Putamen (tissue), 1 donor: ENCODE measurements around the gene WFDC8.
"Not testable (repeated sequence)": the region's sequence is repeated elsewhere in the genome, so short reads cannot be mapped to it uniquely, and the experiment has no call there.

Experiments
- DNase-seq: peaks from one replicate; pipeline ENCODE4 v3.0.0-alpha.2; 2016; ENCODE audit warnings: low spot score

WFDC8 gene

GRCh38 chr20:45579184-45579583 lies at the start of gene WFDC8:
Gene WFDC8 (minus strand): TSS chr20:45579284. CDS start chr20:45579247, 37 bp downstream.
- no peak for DNase-seq

- DNase-seq = no peak
Observed at GRCh38 chr20:45626540-45626939, 47.5 kb upstream of the WFDC8 start.

DNA sequence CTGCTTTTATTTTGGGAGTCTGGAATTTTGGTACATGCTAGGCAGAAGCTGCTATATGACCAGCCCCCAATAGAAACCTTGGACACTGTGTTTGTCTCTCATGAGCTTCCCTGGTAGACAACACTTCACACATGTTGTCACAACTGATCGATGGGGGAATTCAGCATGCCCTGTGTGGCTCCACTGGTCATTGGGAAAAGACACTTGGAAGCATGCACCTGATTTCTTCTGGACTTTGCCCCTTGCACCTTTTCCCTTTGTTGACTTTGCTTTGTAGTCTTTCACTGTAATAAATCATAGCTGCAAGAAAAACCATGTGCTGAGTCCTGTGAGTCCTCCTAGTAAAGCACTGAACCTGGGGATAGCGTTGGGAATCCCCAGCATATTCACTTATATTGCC lies 42.5 kb upstream of the WFDC8 start:
- DNase-seq = no peak

- DNase-seq = no peak
Observed at GRCh38 chr20:45617591-45617990, 38.5 kb upstream of the WFDC8 start.

- DNase-seq = no peak
Observed at GRCh38 chr20:45612314-45612713, 33.2 kb upstream of the WFDC8 start.

DNA sequence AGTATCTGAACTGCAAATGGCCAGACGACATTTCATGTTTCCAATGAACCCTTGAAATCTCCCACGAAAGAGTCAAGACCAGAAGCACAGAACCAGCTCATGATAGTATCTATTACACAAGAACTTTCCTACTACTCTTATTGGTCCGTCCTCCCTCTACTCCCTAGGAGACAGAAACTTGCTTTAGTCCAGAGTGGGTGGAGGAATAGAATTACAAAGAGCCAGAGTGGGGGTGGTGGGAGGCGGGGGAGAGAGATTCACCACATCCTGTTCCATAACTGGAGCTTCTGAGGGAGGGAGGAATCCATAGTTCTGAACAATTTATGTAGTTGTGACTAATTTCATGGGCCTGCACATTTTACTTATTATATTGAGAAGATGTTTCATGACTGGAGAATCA lies 32.0 kb upstream of the WFDC8 start:
- no peak for DNase-seq

DNA sequence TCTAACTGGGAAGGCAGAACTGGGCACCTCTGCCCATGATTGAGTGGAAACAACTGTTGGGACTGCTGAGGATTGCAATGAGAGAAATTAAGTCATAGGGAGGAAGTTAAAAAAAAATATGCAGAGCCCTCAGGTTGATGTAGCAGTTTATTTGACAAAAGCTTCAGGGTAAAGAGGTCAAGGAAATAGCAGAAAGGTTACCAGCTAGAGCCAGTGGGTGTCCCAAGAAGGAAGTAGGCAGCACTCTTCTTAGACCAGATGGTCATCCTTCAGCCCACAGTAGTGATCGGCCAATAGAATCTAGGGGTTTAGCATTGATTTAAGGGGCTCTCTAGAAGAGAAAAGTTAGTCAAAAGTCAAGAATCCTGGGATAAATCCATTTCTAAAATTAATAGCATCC lies 28.7 kb upstream of the WFDC8 start:
- DNase-seq = no peak

GRCh38 chr20:45595235-45595634 lies 16.2 kb upstream of the WFDC8 start:
- no peak for DNase-seq

DNA sequence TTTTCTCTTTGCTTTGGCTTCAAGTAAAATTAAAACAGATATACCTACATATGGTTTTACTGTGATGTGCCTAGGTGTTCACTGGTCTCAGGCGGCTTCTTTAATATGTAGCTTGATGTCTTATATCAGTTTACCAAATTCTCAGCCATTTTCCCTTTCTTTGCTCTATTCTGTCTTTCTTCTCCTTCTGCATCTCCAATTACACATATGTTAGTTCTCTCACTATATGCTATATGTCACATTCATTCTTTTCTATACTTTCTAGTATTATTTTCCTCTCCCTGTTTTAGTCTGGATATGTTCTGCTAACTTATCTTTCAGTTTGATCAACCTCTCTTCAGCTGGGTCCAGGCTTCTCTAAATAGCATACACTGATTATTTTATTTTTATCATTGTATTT lies 14.4 kb upstream of the WFDC8 start:
- DNase-seq = no peak

GRCh38 chr20:45592574-45593189 lies 13.6 kb upstream of the WFDC8 start:
- peak; percentile 0 for DNase-seq

DNA sequence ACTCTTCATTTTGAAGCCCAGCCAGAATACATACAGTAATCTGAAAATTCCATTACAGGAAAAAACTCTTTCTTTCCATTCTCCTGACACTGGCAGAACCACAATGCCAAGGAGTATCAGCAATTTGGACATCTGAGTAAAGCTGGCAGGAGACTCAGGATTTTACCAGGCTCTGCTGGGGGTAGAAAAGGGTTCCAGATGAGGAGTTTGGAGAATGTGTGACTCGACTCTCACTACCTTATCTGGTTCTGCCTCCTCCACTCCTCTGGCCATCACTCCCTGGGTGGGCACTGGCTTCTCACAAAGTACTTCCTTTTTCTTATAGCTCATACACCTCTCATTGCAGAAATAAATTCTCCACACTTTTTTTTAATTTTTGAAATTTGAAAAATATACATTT lies 10.6 kb upstream of the WFDC8 start:
- DNase-seq = no peak

DNA sequence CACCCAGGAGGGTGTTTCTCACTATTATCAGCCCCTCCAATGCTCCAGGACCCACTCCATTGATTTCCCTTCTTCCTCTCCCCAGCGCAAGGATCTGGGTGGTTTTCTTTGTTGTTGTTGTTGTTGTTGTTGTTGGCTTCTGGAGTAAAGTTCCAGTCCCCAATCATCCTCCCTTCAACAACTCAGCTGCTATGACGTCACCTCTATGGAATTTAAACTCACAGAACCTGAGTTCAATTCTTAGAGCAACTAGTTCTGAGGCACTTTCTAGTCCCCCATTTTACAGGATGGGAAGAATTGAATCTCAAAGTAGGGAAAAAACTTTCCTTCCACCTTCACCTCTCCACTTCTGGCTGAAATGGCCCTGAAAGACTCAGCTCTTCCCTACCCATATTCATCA lies 9.7 kb upstream of the WFDC8 start:
- no peak for DNase-seq

- DNase-seq = not testable (repeated sequence)
Observed at GRCh38 chr20:45585986-45586385, 6.9 kb upstream of the WFDC8 start.

- DNase-seq = not testable (repeated sequence)
Observed at GRCh38 chr20:45584294-45584693, 5.2 kb upstream of the WFDC8 start.

- DNase-seq = no peak
Observed at GRCh38 chr20:45583502-45583901, 4.4 kb upstream of the WFDC8 start.

GRCh38 chr20:45581702-45582101 lies 2.6 kb upstream of the WFDC8 start:
- DNase-seq = no peak

DNA sequence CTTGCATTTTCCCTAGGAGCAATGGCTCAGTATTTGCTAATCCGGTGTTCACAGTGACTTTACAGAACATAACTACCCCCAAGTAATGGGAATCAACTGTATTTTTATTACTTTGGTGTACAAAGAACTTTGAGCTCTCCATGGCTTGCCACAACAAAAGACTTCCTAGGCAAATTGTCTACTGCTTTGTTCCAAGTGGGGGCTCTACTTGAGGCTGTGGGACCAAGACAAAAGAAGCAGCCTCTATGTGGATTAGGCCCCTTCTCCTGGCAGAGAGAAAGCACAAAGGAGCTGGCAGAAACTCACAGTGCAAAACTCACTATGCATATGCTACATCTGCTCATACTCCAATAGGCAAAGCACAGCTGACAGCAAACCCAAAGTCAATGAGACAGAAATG lies 853 bp downstream of the WFDC8 start:
- no peak for DNase-seq

DNA sequence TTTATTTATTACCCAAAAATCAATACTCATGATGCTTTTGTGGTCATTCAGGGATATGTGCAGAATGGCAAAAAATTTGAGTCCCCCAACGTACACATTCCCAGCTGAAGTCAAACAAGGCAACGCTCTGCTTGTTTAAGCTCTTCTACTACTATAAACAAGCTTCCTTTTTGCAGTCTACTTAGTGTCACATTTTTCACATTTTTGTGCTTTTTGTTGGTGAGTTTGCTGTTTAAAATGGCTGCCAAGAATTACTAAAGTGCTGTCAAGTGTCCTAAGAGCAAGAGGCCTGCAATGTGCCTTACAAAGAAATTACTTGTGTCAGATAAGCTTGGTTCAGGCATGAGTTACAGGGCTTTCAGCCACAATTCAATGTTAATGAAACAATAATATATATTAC lies 2.1 kb downstream of the WFDC8 start:
- no peak for DNase-seq

DNA sequence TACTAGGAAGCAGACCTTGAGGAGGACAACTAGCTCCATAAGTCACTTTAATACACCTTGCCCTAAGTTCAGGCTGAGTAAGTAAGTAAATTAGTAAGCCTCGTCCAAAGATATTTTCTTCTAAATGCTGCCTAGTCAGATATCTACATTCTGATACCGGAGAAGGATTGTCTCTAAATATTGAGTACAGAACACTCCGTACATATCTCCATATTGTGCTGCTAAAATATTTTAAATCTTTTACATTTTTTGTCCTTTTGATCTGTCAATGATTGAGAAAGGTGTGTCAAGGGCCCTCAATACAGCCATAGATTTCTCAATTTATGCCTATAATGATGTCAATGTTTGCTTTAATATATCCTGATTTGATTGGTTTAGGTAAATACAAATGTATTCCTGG lies 3.2 kb downstream of the WFDC8 start:
- no peak for DNase-seq

- DNase-seq = not testable (repeated sequence)
Observed at GRCh38 chr20:45569650-45570049, 9.4 kb downstream of the WFDC8 start.

DNA sequence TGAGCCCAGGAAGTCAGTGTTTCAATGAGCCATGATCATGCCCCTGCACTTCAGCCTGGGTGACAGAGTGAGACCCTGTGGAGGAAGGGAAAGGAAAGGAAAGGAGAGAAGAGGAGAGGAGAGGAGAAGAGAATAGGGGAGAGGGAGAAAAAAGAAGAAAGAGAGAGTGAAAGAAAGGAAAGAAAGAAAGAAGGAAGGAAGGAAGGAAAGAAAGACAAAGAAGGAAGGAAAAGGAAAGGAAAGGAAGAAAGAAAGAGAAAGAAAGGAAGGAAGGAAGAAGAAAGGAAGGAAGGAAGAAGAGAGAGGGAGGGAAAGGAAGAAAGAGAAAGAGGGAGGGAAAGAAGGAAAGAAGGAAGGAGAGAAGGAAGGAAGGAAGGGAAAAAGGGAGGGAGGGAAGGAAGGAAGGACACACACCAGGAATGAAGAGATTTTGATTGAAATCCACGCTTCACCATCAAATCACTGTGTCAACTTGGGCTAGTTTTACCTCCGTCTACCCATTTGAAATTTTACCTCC lies 14.3 kb downstream of the WFDC8 start:
- DNase-seq = no peak

- no peak for DNase-seq
Observed at GRCh38 chr20:45555198-45555597, 23.9 kb downstream of the WFDC8 start.

DNA sequence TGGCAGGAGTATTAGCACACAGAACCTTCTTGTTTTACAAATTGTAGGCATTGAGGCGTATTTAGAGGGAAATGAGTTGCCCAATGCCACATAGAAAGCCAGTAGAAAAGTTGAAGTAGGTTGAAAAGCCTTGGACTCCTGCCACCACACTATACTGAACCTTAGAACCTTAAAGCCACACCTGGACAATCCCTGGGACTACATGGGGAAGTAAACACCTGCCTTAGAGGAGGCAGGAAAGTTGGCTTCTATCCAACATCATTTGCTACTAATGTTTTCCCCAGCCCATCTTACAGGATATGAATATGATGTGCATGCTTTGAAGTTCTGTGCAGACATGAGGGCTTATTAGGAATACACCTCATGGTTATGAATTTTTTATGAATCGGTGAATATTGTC lies 26.6 kb downstream of the WFDC8 start:
- DNase-seq = no peak

- DNase-seq = no peak
Observed at GRCh38 chr20:45550765-45551164, 28.3 kb downstream of the WFDC8 start.
